ENCODE measurements around the gene AMOTL1. TPM values are rescaled to one million over a fixed set of nuclear protein-coding genes. Genes with fewer than 3 reads are reported as not detected.

Gene AMOTL1
- total RNA-seq, 3 donors from 2014 or later (not counting 1 experiment from before 2014, with no cell fraction given) = 7.1 to 8.9 (median 8.7) TPM

DNA sequence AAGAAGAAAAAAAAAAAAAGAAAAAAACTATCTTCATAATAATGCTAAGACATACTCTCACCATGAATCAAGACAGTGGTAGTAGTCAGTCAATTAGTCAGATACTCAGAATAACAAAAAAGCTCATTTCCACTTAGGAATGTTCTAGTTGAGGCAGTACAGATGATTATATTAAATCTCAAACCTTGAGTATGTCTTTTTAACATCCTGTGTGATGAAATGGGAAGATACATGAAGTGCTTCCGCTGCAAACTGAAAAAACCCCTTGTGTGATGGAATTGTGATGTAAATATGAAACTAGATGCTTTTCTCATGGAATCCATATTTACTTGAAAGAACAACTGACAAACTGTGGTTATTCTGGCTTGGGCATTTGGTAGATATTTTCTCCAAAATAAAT is 13.7 kb downstream of the AMOTL1 start:
- H3K27ac Mint-ChIP-seq = no peak overlapping the region
- intact Hi-C loops (cut with micrococcal nuclease) = no loop called here
- H3K4me3 ChIP-seq (ENCODE audit: low read length) = no peak overlapping the region
- no peaks in the 10 kb centered on the region for H3K9me3 Mint-ChIP-seq
- no peaks in the 10 kb centered on the region for H3K27me3 Mint-ChIP-seq (ENCODE audit: low read depth in 2 of 2)
- H3K27me3 ChIP-seq (ENCODE audit: control insufficient read depth, insufficient read depth, low read length) = no peaks in the 10 kb centered on the region
- WGBS (ENCODE audit: insufficient coverage) = 100% methylated on average over 1 of the region's 1 CpG
- H3K9me3 ChIP-seq (ENCODE audit: control insufficient read depth, insufficient read depth, low read length) = no peaks in the 10 kb centered on the region
- DNase-seq = no peak
- H3K4me3 Mint-ChIP-seq = no peak overlapping the region
- peaks cover 12 to 14% of the 10 kb centered on the region in 2 donors for H3K4me1 Mint-ChIP-seq
- TF ChIP-seq, protein P1, sequence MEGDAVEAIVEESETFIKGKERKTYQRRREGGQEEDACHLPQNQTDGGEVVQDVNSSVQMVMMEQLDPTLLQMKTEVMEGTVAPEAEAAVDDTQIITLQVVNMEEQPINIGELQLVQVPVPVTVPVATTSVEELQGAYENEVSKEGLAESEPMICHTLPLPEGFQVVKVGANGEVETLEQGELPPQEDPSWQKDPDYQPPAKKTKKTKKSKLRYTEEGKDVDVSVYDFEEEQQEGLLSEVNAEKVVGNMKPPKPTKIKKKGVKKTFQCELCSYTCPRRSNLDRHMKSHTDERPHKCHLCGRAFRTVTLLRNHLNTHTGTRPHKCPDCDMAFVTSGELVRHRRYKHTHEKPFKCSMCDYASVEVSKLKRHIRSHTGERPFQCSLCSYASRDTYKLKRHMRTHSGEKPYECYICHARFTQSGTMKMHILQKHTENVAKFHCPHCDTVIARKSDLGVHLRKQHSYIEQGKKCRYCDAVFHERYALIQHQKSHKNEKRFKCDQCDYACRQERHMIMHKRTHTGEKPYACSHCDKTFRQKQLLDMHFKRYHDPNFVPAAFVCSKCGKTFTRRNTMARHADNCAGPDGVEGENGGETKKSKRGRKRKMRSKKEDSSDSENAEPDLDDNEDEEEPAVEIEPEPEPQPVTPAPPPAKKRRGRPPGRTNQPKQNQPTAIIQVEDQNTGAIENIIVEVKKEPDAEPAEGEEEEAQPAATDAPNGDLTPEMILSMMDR (IDR thresholded peaks at IDR 0.05) = no peak
- H3K4me1 ChIP-seq (ENCODE audit: control insufficient read depth, insufficient read depth, low read length) = no peaks in the 10 kb centered on the region
- no peaks in the 10 kb centered on the region for H3K36me3 Mint-ChIP-seq
- H3K36me3 ChIP-seq (ENCODE audit: control insufficient read depth, insufficient read depth, low read length) = no peaks in the 10 kb centered on the region
- H3K27ac ChIP-seq (ENCODE audit: low read length) = no peak overlapping the region
- no peak for ATAC-seq

DNA sequence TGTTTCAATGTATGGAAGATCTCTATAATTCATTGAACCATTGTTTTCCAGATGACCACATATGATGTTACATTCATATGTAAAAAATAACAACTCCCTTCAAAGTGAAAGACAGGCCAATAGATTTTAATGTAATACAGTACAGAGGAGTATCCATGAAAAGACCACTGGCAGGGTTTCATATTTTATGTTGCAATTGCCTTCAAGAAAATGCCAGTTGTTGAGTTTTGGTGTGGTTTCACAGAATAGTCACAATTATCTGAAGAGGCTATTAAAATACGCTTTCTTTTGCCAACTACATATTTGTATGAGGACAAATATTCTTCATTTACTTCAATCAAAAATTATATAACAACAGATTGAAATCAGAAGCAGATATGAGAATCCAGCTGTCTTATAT is 14.3 kb downstream of the AMOTL1 start:
- Mint-ChIP-seq H3K27ac (no peak overlapping the region), H3K4me1 (peaks cover 11% of the 10 kb centered on the region in 2 donors), H3K9me3 (no peaks in the 10 kb centered on the region), H3K4me3 (no peak overlapping the region), H3K36me3 (no peaks in the 10 kb centered on the region), H3K27me3 (ENCODE audit: low read depth in 2 of 2) (no peaks in the 10 kb centered on the region)
- TF ChIP-seq, protein P1 (IDR thresholded peaks at IDR 0.05) = no peak
- Histone ChIP-seq H3K4me1 (ENCODE audit: control insufficient read depth, insufficient read depth, low read length) (no peaks in the 10 kb centered on the region), H3K4me3 (ENCODE audit: low read length) (no peak overlapping the region), H3K27ac (ENCODE audit: low read length) (no peak overlapping the region), H3K9me3 (ENCODE audit: control insufficient read depth, insufficient read depth, low read length) (no peaks in the 10 kb centered on the region), H3K27me3 (ENCODE audit: control insufficient read depth, insufficient read depth, low read length) (no peaks in the 10 kb centered on the region), H3K36me3 (ENCODE audit: control insufficient read depth, insufficient read depth, low read length) (no peaks in the 10 kb centered on the region)
- DNase-seq = no peak
- ATAC-seq = no peak
- WGBS (ENCODE audit: insufficient coverage) = no CpG with 5 or more reads among the region's 1 CpG
- intact Hi-C loops (cut with micrococcal nuclease) = no loop called here

DNA sequence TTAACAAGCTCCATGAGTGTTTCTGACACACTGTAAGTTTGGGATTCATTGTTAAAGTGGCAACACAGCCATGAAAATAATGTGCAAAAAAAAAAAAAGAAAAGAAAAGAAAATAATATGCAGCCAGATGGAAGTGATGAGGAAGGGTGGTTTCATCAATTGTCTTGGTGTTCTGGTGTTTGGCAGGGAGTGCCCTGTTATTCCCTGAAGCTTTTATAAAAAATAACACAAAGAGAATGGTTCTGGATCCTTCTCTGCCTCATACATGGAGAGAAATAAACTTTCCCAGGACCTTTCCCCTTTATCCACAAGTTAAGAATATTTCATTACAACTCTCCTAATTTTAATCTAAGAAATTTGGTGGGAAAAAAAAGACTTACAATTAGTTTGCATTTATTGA is 16.7 kb downstream of the AMOTL1 start:
- Histone ChIP-seq H3K36me3 (ENCODE audit: control insufficient read depth, insufficient read depth, low read length) (no peaks in the 10 kb centered on the region), H3K9me3 (ENCODE audit: control insufficient read depth, insufficient read depth, low read length) (no peaks in the 10 kb centered on the region), H3K4me3 (ENCODE audit: low read length) (no peak overlapping the region), H3K27me3 (ENCODE audit: control insufficient read depth, insufficient read depth, low read length) (no peaks in the 10 kb centered on the region), H3K27ac (ENCODE audit: low read length) (no peak overlapping the region), H3K4me1 (ENCODE audit: control insufficient read depth, insufficient read depth, low read length) (no peaks in the 10 kb centered on the region)
- intact Hi-C loops (cut with micrococcal nuclease) = loop anchor here (5.0 kb wide), 1 partner anchor 977 kb away; no protein-coding TSS in a partner anchor
- Mint-ChIP-seq H3K27ac (no peak overlapping the region), H3K4me3 (no peak overlapping the region), H3K9me3 (no peaks in the 10 kb centered on the region), H3K4me1 (peaks cover 11% of the 10 kb centered on the region in 2 donors), H3K36me3 (no peaks in the 10 kb centered on the region), H3K27me3 (ENCODE audit: low read depth in 2 of 2) (no peaks in the 10 kb centered on the region)
- TF ChIP-seq, protein P1 (IDR thresholded peaks at IDR 0.05) = no peak
- no peak for DNase-seq
- no peak for ATAC-seq

DNA sequence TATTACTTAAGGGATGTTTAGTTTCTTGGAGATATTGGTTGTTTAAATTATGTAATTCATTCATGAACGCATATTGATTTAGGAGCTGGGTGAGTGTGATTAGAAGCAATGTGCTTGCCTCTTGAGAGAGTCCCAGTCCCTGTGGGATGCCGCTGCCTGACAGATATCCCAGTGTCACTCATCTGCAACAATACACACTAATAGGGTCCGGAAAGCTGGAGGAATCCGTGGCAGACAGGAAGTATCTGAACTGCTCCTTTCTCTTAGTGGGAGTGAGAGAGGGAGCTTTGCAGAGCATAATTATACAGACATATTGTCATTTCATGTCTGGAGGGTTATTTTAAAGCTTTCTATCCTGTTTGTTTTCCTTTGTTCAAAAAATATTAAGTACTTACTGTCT is 17.4 kb downstream of the AMOTL1 start:
- H3K4me1 ChIP-seq (ENCODE audit: control insufficient read depth, insufficient read depth, low read length) = no peaks in the 10 kb centered on the region
- peaks cover 7 to 12% of the 10 kb centered on the region in 2 donors for H3K4me1 Mint-ChIP-seq
- intact Hi-C loops (cut with micrococcal nuclease) = loop anchor here (5.0 kb wide), 1 partner anchor 977 kb away; no protein-coding TSS in a partner anchor
- no peak overlapping the region for H3K4me3 ChIP-seq (ENCODE audit: low read length)
- H3K9me3 ChIP-seq (ENCODE audit: control insufficient read depth, insufficient read depth, low read length) = no peaks in the 10 kb centered on the region
- no peaks in the 10 kb centered on the region for H3K9me3 Mint-ChIP-seq
- H3K36me3 ChIP-seq (ENCODE audit: control insufficient read depth, insufficient read depth, low read length) = no peaks in the 10 kb centered on the region
- WGBS (ENCODE audit: insufficient coverage) = 100% methylated on average over 2 of the region's 4 CpGs
- no peak for ATAC-seq
- no peaks in the 10 kb centered on the region for H3K27me3 Mint-ChIP-seq (ENCODE audit: low read depth in 2 of 2)
- H3K36me3 Mint-ChIP-seq = no peaks in the 10 kb centered on the region
- H3K4me3 Mint-ChIP-seq = no peak overlapping the region
- no peak overlapping the region for H3K27ac ChIP-seq (ENCODE audit: low read length)
- no peak for DNase-seq
- TF ChIP-seq, protein P1 (IDR thresholded peaks at IDR 0.05) = no peak
- no peak overlapping the region for H3K27ac Mint-ChIP-seq
- H3K27me3 ChIP-seq (ENCODE audit: control insufficient read depth, insufficient read depth, low read length) = no peaks in the 10 kb centered on the region
